Activated naive CD4-positive, alpha-beta T cell treated with anti-CD3 and anti-CD28 coated beads, Interleukin-2, amount 50 U/mL, for 16 hours (primary cell): ENCODE results near the gene PPIP5K1.

ENCODE experiments used
- DNase-seq: peaks from one replicate; pipeline ENCODE4 v3.0.0-alpha.2; 2020

The PPIP5K1 gene

DNA sequence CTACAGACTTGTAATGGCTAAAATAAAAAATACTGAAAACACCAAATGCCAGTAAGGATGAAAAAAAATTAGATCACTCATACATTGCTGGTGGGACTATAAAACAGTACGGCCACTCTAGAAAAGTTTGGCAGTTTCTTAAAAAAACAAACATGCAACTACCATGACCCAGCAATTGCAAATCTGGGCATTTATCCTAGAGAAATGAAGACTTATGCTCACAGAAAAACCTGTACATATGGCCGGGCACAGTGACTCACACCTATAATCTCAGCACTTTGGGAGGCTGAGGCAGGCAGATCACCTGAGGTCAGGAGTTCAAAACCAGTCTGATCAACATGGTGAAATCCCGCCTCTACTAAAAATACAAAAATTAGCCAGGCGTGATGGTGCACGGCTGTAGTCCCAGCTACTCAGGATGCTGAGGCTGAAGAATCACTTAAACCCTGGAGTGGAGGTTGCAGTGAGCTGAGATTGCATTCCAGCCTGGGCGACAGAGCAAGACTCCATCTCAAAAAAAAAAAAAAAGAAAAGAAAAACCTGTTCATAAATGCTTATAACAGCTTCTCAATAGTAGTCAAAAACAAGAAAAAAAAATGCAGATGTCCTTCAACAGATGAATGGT is 102.6 kb downstream of the PPIP5K1 start:
- DNase-seq, result no peak

DNA sequence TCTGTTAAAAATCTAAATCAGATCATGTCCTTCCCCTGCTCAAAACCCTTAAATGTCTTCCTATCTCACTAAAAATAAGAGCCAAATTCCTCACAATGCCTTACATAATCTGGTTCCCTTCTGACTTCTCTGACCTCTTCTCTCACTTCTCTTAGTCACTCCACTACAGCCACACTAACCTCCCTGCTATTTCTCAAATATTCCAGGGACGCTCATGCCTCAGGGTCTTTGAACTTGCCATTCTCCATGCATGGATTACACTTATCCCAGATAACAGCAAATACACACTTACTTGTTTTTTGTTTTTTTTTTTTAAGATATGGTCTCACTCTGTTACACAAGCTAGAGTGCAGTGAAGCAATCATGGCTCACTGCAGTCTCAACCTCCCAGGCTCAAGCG is 105.6 kb downstream of the PPIP5K1 start:
- no peak for DNase-seq
